Endothelial cell of umbilical vein (primary cell): ENCODE data around the gene SYNE1. TPM values are rescaled to one million over a fixed set of nuclear protein-coding genes. Genes with fewer than 3 reads are reported as not detected.

ENCODE experiments used
- BruUV-seq: library from RNA; stranded (reverse); fragments of 400-500 nt; replicated peaks from 2 replicates; lab custom pipeline; 2021; lab: Mats Ljungman, UMichigan
- CTCF ChIA-PET: fragments of 300-600, 350-600 bp; sonication (Branson Sonifier 250); formaldehyde crosslinking; loops from one replicate; lab custom pipeline; 2021; ENCODE audit warnings: antibody characterized with exemption, inconsistent platforms; lab: Charles Lee
- POLR2A ChIA-PET: fragments of 300-600, 350-600 bp; sonication (Branson Sonifier 250); formaldehyde crosslinking; loops from one replicate; lab custom pipeline; 2021; ENCODE audit warnings: antibody characterized with exemption, inconsistent platforms; lab: Charles Lee
- DNase-seq: peaks from one replicate; pipeline ENCODE4 v3.0.0-alpha.2; 2011; ENCODE audit warnings: low read depth, low spot score
- FAIRE-seq: peaks from 2 replicates; lab custom pipeline; 2011; peaks lifted over from hg19 to GRCh38; lab: Jason Lieb, UNC
- H2AFZ ChIP-seq: 2 replicates; pipeline ENCODE4 v1.6.0; 2012; ENCODE audit warnings: low read depth, low read length, control low read depth, inconsistent platforms
- H3K27ac ChIP-seq: 2 replicates; pipeline ENCODE4 v1.5.1; 2011; ENCODE audit warnings: low read depth, mild to moderate bottlenecking, control low read depth, low read length, moderate library complexity; ENCODE audit not compliant: insufficient read depth
- H3K27me3 ChIP-seq, 2 experiments: 2 replicates each; pipeline versions ENCODE4 v1.6.0 to v1.6.1; 2011; ENCODE audit warnings: low read length in 2 of 2, mixed read lengths in 1 of 2; ENCODE audit not compliant: control insufficient read depth in 2 of 2, insufficient read depth in 2 of 2
- H3K36me3 ChIP-seq, 2 experiments: 2 replicates in 1 of 2; 3 replicates in 1 of 2; pipeline ENCODE4 v1.5.1; 2011; ENCODE audit warnings: low read length in 2 of 2, mild to moderate bottlenecking in 1 of 2, moderate library complexity in 1 of 2; ENCODE audit not compliant: control insufficient read depth in 2 of 2, insufficient read depth in 2 of 2; ENCODE audit errors: extremely low read depth in 1 of 2
- H3K4me1 ChIP-seq: 3 replicates; pipeline ENCODE4 v1.5.1; 2011; ENCODE audit warnings: mild to moderate bottlenecking, low read length; ENCODE audit not compliant: control insufficient read depth, insufficient read depth; ENCODE audit errors: extremely low read depth
- H3K4me2 ChIP-seq: 2 replicates; pipeline ENCODE4 v1.6.1; 2011; ENCODE audit warnings: low read length, control low read depth, mixed read lengths; ENCODE audit not compliant: insufficient read depth
- H3K4me3 ChIP-seq, 3 experiments: fragments of 200-600 bp in 1 of 3; sonication (generic), shearing (Covaris generic) in 1 of 3; replicated peaks in 1 of 3; 2 replicates each; pipeline ENCODE4 v1.5.1; 2011 to 2016; ENCODE audit warnings: control low read depth in 3 of 3, low read length in 3 of 3, mild to moderate bottlenecking in 2 of 3, inconsistent platforms in 1 of 3, low read depth in 1 of 3, moderate library complexity in 1 of 3; ENCODE audit not compliant: insufficient read depth in 1 of 3
- H3K79me2 ChIP-seq: 2 replicates; pipeline ENCODE4 v1.6.0; 2012; ENCODE audit warnings: low read length, inconsistent platforms; ENCODE audit not compliant: control insufficient read depth, insufficient read depth
- H3K9ac ChIP-seq: replicated peaks from 2 replicates; pipeline ENCODE3; 2011; ENCODE audit warnings: low read length, control low read depth; ENCODE audit not compliant: insufficient read depth; ENCODE audit errors: extremely low read depth
- H3K9me1 ChIP-seq: replicated peaks from 3 replicates; pipeline ENCODE4 v1.6.0; 2011; ENCODE audit warnings: mild to moderate bottlenecking, low read length; ENCODE audit not compliant: control insufficient read depth, insufficient read depth; ENCODE audit errors: extremely low read depth
- H3K9me3 ChIP-seq: replicated peaks from 2 replicates; pipeline ENCODE4 v1.5.1; 2012; ENCODE audit warnings: low read length, inconsistent platforms; ENCODE audit not compliant: control insufficient read depth, insufficient read depth
- H4K20me1 ChIP-seq: replicated peaks from 2 replicates; pipeline ENCODE3; 2011; ENCODE audit warnings: mild to moderate bottlenecking, low read length; ENCODE audit not compliant: control insufficient read depth, insufficient read depth; ENCODE audit errors: extremely low read depth
- EZH2 ChIP-seq: IDR thresholded peaks from 2 replicates; pipeline ENCODE4 v1.6.1; 2012; ENCODE audit warnings: borderline replicate concordance, low read depth, mild to moderate bottlenecking, moderate library complexity, low read length, inconsistent platforms; ENCODE audit not compliant: severe bottlenecking
- JUN ChIP-seq: IDR thresholded peaks from 2 replicates; pipeline ENCODE4 v1.6.1; 2011; ENCODE audit warnings: borderline replicate concordance, low read depth; ENCODE audit not compliant: insufficient read length, insufficient read depth
- MYC ChIP-seq: IDR thresholded peaks from one replicate; pipeline ENCODE4 v1.6.1; 2011; ENCODE audit warnings: mild to moderate bottlenecking, low read depth, low read length
- POLR2A ChIP-seq: IDR thresholded peaks from 2 replicates; pipeline ENCODE4 v1.6.1; 2012; ENCODE audit warnings: low read depth, mild to moderate bottlenecking, control low read depth, low read length
- POLR2AphosphoS5 ChIP-seq: IDR thresholded peaks from 2 replicates; pipeline ENCODE4 v1.6.1; 2012; ENCODE audit warnings: low read depth, mild to moderate bottlenecking, control low read depth, low read length, moderate library complexity; ENCODE audit not compliant: insufficient read depth
- dilution Hi-C: fragments of 300-500 bp; cut with MboI; formaldehyde crosslinking; loops from one replicate; pipeline ENCODE4 v1.15.0; 2019; ENCODE audit warnings: low sequenced_read_pairs; ENCODE audit not compliant: extremely low pct_ligation_motif_present
- intact Hi-C: fragments of 100-400 bp; cut with micrococcal nuclease; formaldehyde crosslinking; loops from one replicate; pipeline ENCODE4 v1.10.0; 2022
- polyA plus RNA-seq, 4 experiments: library from polyadenylated mRNA; depleted of rRNA in 3 of 4; stranded (reverse) in 3 of 4; unstranded in 1 of 4; fragments of >200 nt; gene quantifications; 2 replicates each; pipeline versions ENCODE4 v1.2.1 to v1.2.3, GENCODE V29; 2011 to 2012; ENCODE audit warnings: missing spikeins in 1 of 4
- total RNA-seq: library from RNA; stranded (reverse); gene quantifications from 2 replicates; pipeline ENCODE4 v1.2.3, GENCODE V29; 2021
- TF ChIP-seq, protein P1 (sequence below): IDR thresholded peaks from 2 replicates; pipeline ENCODE4 v1.6.1; 2011; ENCODE audit not compliant: insufficient read depth, insufficient read length

The SYNE1 gene
- total and polyA plus RNA-seq, 2 donors (not counting 3 experiments of a cell fraction or from before 2014, with no cell fraction given): 26.5 to 52.3 TPM

GRCh38 chr6:152310371-152310954, 326.7 kb downstream of the SYNE1 start:
- POLR2A ChIA-PET: no interaction called here
- Histone ChIP-seq H3K9me1 (no peaks in the 10 kb centered on the region), H3K9ac (no peak overlapping the region), H4K20me1 (no peaks in the 10 kb centered on the region), H3K27ac (no peak overlapping the region), H2AFZ (no peak overlapping the region), H3K27me3 (no peaks in the 10 kb centered on the region), H3K36me3 (no peaks in the 10 kb centered on the region), H3K4me1 (peaks cover 23% of the 10 kb centered on the region), H3K9me3 (no peaks in the 10 kb centered on the region), H3K79me2 (no peaks in the 10 kb centered on the region), H3K4me2 (no peak overlapping the region), H3K4me3 (no peak overlapping the region)
- no peak for DNase-seq
- no peak for FAIRE-seq
- no TSS peak for BruUV-seq
- CTCF ChIA-PET: interaction anchor here (1.5 kb wide), 1 partner anchor 9 kb away, joined by 6 read pairs; no protein-coding TSS in a partner anchor
- TF ChIP-seq EZH2 (no peak), POLR2A (no peak), JUN (no peak)
- intact Hi-C loops (loop anchor here (5.0 kb wide), 1 partner anchor 1448 kb away; no protein-coding TSS in a partner anchor), dilution Hi-C loops (no loop called here)

- intact Hi-C loops (loop anchor here (5.0 to 10.0 kb wide), 3 partner anchors 645 to 1447 kb away; partner anchors contain the start of gene MTRF1L), dilution Hi-C loops (no loop called here)
- H3K4me1 ChIP-seq: peaks cover 23% of the 10 kb centered on the region
- DNase-seq (no peak), FAIRE-seq (no peak)
- H4K20me1 ChIP-seq: no peaks in the 10 kb centered on the region
- no peak overlapping the region for H2AFZ ChIP-seq
- H3K4me2 ChIP-seq: no peak overlapping the region
- CTCF ChIA-PET: interaction anchor here (1.5 kb wide), 1 partner anchor 8 kb away, joined by 6 read pairs; no protein-coding TSS in a partner anchor
- no peaks in the 10 kb centered on the region for H3K79me2 ChIP-seq
- no TSS peak for BruUV-seq
- H3K9me1 ChIP-seq: no peaks in the 10 kb centered on the region
- TF ChIP-seq POLR2A (no peak), POLR2AphosphoS5 (no peak), MYC (no peak)
- TF ChIP-seq, protein P1, sequence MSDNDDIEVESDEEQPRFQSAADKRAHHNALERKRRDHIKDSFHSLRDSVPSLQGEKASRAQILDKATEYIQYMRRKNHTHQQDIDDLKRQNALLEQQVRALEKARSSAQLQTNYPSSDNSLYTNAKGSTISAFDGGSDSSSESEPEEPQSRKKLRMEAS: no peak
- no peak overlapping the region for H3K27ac ChIP-seq
- no peaks in the 10 kb centered on the region for H3K36me3 ChIP-seq
- no peak overlapping the region for H3K9ac ChIP-seq
- H3K9me3 ChIP-seq: no peaks in the 10 kb centered on the region
- POLR2A ChIA-PET: no interaction called here
- no peaks in the 10 kb centered on the region for H3K27me3 ChIP-seq
- no peak overlapping the region for H3K4me3 ChIP-seq
These were observed 327.5 kb downstream of the SYNE1 start for GRCh38 chr6:152309648-152310047.
